Measurements from ENCODE around the gene ADRA1B. TPM values are rescaled to one million over a fixed set of nuclear protein-coding genes. Genes with fewer than 3 reads are reported as not detected.

ADRA1B gene
- total and polyA plus RNA-seq, 10 of the 15 experiments (the other 5 are each of a cell fraction or from before 2014, with no cell fraction given): 0.04 TPM; not detected in 9

DNA sequence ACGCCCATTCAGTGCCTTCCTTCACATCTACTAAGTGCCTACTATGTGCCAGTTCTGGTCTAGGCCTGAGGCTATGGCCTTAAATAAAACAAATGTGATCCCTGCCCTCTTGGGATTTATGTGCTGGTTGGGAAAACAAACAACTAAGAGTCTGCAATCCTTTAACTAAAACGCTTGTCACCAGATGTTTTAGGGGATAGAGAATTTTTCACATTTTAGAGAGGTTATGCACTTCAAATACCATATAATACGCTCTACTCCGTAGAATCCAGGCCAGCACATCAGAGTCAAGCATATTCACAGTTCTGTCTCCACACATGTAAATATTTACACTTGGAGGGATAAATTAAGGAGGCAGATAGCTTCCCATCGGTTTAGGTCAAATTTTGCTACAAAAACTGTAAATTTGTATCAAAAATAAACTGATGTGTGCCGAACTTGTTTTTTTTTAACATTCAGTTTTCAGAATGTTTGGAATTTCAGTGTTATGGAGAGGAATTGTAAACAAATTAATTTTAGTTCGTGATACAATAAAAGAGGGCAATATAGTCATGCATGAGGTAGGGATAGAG, 22.0 kb upstream of the ADRA1B start:
- Histone ChIP-seq H3K4me2 (ENCODE audit: control insufficient read depth, insufficient read depth) (no peak overlapping the region), H3K27me3 (replicated peaks in 1 of 2; ENCODE audit: control insufficient read depth in 2 of 2, insufficient read depth in 2 of 2, low read length in 1 of 2) (no peaks in the 10 kb centered on the region), H4K20me1 (ENCODE audit: control insufficient read depth, insufficient read depth) (no peaks in the 10 kb centered on the region), H3K4me3 (no peak overlapping the region), H2AFZ (ENCODE audit: control insufficient read depth, low read depth, low read length) (no peak overlapping the region), H3K9ac (ENCODE audit: control insufficient read depth, insufficient read depth, low read length) (no peak overlapping the region), H3K4me1 (ENCODE audit: control insufficient read depth, insufficient read depth, low read length) (no peaks in the 10 kb centered on the region), H3K36me3 (ENCODE audit: control insufficient read depth in 2 of 2, insufficient read depth in 2 of 2, low read length in 1 of 2) (no peaks in the 10 kb centered on the region), H3K79me2 (ENCODE audit: control insufficient read depth, insufficient read depth, low read length) (no peaks in the 10 kb centered on the region), H3K27ac (ENCODE audit: control insufficient read depth, insufficient read depth) (no peak overlapping the region), H3K9me3 (replicated peaks; ENCODE audit: control insufficient read depth, insufficient read depth, low read length) (no peaks in the 10 kb centered on the region)
- ChIA-PET POLR2A (no interaction called here), RAD21 (ENCODE audit: unreplicated experiment) (no interaction called here), SMC1A (ENCODE audit: uncharacterized antibody, unreplicated experiment) (interaction anchor here (0.5 kb wide), 1 partner anchor 336 kb away, joined by 3 read pairs; no protein-coding TSS in a partner anchor), CTCF (no interaction called here)
- in situ Hi-C loops (cut with MboI): no loop called here
- no peak for DNase-seq (ENCODE audit: low read depth, low spot score)
- intact Hi-C loops (cut with micrococcal nuclease; ENCODE audit: unreplicated experiment): no loop called here
- FAIRE-seq: no peak
- ATAC-seq: no peak
- BruUV-seq (replicated peaks): no TSS peak
- 21% methylated on average over 7 of the region's 7 CpGs for WGBS (ENCODE audit: insufficient coverage, insufficient replicate concordance, low lambda C conversion rate, missing lambda C conversion rate)
- TF ChIP-seq MLLT1 (IDR thresholded peaks at IDR 0.05) (no peak), SIN3A (IDR thresholded peaks at IDR 0.05; ENCODE audit: low read depth, low read length) (no peak), BCL11A (IDR thresholded peaks at IDR 0.05; ENCODE audit: low read depth, low read length) (no peak), SUPT20H (IDR thresholded peaks at IDR 0.05; ENCODE audit: borderline replicate concordance, control insufficient read depth, low read depth, low read length) (no peak), ZSCAN29 (IDR thresholded peaks at IDR 0.05) (no peak), ETV6 (conservative IDR thresholded peaks at IDR 0.05 in 1 of 2, IDR thresholded peaks at IDR 0.05 in 1 of 2; ENCODE audit: borderline replicate concordance in 1 of 2, low read depth in 1 of 2) (no peak), USF2 (IDR thresholded peaks at IDR 0.05; ENCODE audit: borderline replicate concordance, low read depth, low read length) (no peak), SMAD1 (IDR thresholded peaks at IDR 0.05; ENCODE audit: low read depth, partially characterized antibody) (no peak), CHD2 (IDR thresholded peaks at IDR 0.05; ENCODE audit: borderline replicate concordance, low read depth, low read length) (no peak), NFIC (IDR thresholded peaks at IDR 0.05; ENCODE audit: low read depth, low read length) (no peak), MTA3 (IDR thresholded peaks at IDR 0.05; ENCODE audit: borderline replicate concordance, low read length) (no peak), CEBPZ (IDR thresholded peaks at IDR 0.05; ENCODE audit: low read depth, low read length) (no peak)
- TF ChIP-seq, protein P1, sequence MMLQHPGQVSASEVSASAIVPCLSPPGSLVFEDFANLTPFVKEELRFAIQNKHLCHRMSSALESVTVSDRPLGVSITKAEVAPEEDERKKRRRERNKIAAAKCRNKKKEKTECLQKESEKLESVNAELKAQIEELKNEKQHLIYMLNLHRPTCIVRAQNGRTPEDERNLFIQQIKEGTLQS (IDR thresholded peaks at IDR 0.05; ENCODE audit: borderline replicate concordance, extremely low read depth, low read depth, low read length): no peak
- TF ChIP-seq, protein P2, sequence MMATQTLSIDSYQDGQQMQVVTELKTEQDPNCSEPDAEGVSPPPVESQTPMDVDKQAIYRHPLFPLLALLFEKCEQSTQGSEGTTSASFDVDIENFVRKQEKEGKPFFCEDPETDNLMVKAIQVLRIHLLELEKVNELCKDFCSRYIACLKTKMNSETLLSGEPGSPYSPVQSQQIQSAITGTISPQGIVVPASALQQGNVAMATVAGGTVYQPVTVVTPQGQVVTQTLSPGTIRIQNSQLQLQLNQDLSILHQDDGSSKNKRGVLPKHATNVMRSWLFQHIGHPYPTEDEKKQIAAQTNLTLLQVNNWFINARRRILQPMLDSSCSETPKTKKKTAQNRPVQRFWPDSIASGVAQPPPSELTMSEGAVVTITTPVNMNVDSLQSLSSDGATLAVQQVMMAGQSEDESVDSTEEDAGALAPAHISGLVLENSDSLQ (IDR thresholded peaks at IDR 0.05): no peak
